HG03442 (cell line): ENCODE measurements around the gene HSPB2.
A peak's percentile ranks its signal among the peaks of the same experiment; 100 is the strongest.

Source experiments
- ATAC-seq: cut with Tn5 transposase; IDR thresholded peaks from one replicate; pipeline ENCODE4 v1.9.1; 2021; ENCODE audit warnings: mild to moderate bottlenecking, moderate library complexity; ENCODE audit not compliant: unreplicated experiment

HSPB2 gene

GRCh38 chr11:111937461-111937769 lies 24.9 kb downstream of the HSPB2 start:
- ATAC-seq, result no peak

GRCh38 chr11:111937844-111938243 lies 25.3 kb downstream of the HSPB2 start:
- no peak for ATAC-seq

DNA sequence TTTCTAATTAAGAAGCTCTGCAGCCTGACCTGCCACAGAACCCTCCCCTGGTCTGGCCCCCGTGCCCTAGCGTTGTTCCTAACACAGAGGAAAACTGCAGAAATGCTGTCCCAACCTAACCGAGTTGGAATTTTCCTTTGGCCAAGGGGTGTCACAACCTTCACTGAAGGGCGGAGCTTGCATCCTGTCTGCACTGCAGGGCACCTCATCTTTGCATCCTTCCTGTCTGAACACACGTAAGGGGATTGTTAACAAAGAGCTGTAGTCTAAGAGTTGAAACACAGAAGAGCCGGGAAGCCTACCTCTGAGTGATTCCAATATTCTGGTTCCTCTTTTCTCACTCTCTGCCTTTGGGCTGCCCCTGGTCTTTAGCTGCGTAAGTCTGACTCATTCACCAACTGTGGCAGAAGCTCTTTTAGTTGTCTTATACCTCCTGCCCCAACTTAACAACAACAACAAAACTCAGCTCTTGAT lies 26.2 kb downstream of the HSPB2 start:
- ATAC-seq, result peak; percentile 94

- no peak for ATAC-seq
Measured at GRCh38 chr11:111939836-111940604, 27.5 kb downstream of the HSPB2 start.

GRCh38 chr11:111941963-111942362 lies 29.4 kb downstream of the HSPB2 start:
- no peak for ATAC-seq

GRCh38 chr11:111942829-111943228 lies 30.3 kb downstream of the HSPB2 start:
- ATAC-seq, result no peak

DNA sequence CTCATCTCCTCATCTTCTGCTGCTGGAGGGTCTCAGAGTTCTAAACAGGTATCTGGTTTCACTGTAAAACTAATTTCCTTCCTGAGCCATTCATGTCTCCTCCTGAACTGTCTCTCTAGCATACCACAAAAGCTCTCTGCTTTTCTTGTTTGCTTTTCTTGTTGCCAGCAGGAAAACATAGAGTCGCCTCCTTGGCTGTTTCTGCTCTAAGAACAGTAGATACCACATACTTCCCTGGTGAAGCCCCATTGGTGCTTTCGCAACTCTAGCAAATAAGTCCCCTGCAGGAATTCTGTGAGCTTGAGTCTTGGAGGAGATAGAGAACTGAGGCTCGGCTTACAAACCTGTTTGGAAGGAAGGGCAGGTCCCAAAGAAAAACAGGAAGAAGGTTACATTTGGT lies 31.6 kb downstream of the HSPB2 start:
- ATAC-seq, result no peak

- no peak for ATAC-seq
Measured at GRCh38 chr11:111944651-111945051, 32.1 kb downstream of the HSPB2 start.

GRCh38 chr11:111945198-111945597 lies 32.7 kb downstream of the HSPB2 start:
- no peak for ATAC-seq

DNA sequence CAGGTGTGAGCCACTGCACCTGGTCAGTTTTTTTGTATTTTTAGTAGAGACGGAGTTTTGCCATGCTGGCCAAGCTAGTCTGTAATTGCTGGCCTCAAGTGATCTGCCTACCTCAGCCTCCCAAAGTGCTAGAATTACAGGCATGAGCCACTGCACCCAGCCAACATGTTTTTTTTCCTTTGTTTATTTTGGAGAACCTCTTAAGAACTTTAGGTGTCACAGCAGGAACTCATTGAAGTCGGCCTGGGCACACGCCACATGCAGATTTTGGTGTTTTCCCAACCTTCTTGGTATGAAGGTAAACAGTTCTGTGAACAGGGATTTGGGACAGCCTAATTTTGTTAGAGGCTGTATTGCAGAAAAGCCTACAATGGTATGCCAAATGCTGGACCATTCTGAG lies 34.0 kb downstream of the HSPB2 start:
- no peak for ATAC-seq

DNA sequence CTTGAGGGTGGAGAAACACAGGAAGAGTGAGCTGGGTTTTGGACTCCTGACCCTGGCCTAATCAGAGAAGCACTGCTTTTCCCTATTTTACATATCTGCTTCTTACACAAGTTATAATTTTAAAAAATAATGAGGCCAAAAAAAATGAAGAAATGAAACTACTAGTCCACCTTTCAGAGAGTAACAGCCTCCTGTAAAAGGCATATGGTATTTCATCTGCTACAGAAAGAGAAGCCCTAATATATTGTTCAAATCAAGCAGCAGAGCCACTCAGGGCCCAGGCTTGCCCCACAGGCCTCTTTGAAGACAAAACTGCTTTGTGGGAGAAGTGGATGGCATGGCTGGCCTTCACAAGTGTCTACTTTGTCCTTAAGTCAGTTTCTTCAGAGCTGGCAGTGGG lies 34.6 kb downstream of the HSPB2 start:
- no peak for ATAC-seq

DNA sequence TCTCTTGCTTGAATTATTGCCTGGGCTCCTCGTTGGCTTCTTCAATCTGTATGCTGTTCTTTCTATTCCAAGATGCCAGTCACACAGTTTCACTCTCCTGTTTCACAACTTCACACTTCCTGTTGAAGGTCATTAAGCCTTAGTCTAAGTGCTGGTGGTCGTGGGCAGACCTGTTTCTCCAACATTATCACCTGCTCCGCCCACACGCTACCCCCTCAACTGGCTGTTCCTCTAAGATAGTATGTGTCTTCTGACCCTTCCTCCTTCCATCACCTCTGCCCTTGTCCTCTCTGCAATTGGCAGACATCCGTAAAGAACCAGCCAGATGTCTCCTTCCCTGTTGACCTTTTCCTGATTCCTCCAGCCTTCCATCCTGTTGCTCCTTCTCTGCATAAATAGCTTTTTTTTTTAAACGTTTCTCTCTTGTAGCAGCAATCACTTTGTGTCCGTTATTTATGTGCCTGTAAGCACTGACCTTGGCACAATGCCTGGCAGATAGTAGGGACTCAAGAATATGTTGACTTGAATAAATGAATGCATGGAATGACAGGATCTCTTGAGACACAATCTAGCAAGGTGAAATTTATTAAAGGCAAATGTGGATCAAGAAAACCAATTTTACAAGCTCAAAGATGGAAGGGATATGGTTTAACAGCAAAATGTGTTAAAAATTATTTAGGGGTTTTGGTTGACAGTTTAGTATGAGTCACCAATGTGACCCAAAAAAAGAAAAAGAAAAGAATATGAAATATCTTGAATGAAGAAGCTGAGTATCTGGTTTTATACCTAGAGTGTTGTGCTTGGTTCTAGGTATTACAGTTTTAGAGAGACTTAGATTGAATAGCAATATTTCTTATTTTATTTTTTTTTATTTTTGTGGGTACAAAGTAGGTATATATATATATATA lies 37.2 kb downstream of the HSPB2 start:
- ATAC-seq, result no peak

GRCh38 chr11:111951565-111951964 lies 39.0 kb downstream of the HSPB2 start:
- ATAC-seq, result no peak

GRCh38 chr11:111954154-111954553 lies 41.6 kb downstream of the HSPB2 start:
- ATAC-seq, result no peak

DNA sequence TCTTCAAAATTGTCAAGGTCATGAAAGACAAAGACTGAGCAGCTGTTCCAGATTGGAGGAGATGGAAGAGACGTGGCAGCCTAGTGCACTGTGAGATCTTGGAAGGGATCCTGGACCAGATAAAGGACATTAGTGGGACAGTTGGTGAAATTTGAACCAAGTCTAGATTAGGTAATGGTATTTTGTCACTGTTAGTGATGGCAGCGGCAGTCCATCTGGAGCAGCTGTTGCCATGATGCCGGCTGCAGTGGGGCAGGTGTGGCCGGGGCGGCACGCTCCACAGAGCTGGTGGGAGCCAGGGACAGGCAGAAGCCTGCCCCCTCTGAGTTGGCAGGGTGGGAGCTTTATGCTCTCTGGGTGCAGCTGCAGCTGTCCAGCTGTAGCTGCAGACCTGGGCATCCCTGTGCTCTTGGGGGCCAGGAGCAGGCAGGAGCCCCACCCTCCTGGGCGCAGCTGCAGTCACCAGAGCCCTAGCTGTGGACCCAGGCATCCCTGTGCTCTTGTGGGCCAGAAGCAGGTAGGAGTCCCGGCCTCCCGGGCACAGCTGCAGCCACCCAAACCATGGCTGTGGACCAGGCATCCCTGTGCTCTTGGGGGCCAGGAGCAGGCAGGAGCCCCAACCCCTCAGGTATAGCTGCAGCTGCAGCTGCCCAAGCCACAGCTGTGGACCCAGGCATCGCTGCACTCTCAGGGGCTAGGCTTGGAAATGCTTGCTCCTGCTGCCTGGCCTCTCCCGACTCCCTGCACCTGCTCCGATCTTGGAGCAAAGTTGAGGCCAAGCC lies 45.3 kb downstream of the HSPB2 start:
- no peak for ATAC-seq

- ATAC-seq, result no peak
Measured at GRCh38 chr11:111960916-111961315, 48.4 kb downstream of the HSPB2 start.

GRCh38 chr11:111961389-111962300 lies 49.1 kb downstream of the HSPB2 start:
- ATAC-seq, result no peak
